Measurements from ENCODE around the gene ISG15.
"Not testable (repeated sequence)": the region's sequence is repeated elsewhere in the genome, so short reads cannot be mapped to it uniquely, and the experiment has no call there.

ISG15 gene

DNA sequence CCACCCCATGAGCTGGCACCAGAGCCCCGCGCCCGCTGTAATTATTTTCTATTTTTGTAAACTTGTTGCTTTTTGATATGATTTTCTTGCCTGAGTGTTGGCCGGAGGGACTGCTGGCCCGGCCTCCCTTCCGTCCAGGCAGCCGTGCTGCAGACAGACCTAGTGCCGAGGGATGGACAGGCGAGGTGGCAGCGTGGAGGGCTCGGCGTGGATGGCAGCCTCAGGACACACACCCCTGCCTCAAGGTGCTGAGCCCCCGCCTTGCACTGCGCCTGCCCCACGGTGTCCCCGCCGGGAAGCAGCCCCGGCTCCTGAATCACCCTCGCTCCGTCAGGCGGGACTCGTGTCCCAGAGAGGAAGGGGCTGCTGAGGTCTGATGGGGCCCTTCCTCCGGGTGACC, 41.7 kb downstream of the ISG15 start:
- no peak overlapping the region for H2BK120ac ChIP-seq (ENCODE audit: low read depth, low read length)
- H3K4ac ChIP-seq (ENCODE audit: low read depth in 1 of 2, low read length in 2 of 2), result no peak overlapping the region
- DNase-seq, result no peak
- H2BK12ac ChIP-seq (ENCODE audit: low read length in 2 of 2), result no peak overlapping the region
- H3K4me1 ChIP-seq (ENCODE audit: control insufficient read depth, insufficient read depth, low read depth, low read length), result peaks cover 33% of the 10 kb centered on the region
- H2BK5ac ChIP-seq (ENCODE audit: low read depth, low read length, poor library complexity, severe bottlenecking), result no peak overlapping the region
- no peak overlapping the region for H2BK15ac ChIP-seq (ENCODE audit: low read depth, poor library complexity, severe bottlenecking)
- H3K4me2 ChIP-seq (ENCODE audit: low read length, poor library complexity, severe bottlenecking), result no peak overlapping the region
- no peak overlapping the region for H3K27ac ChIP-seq (ENCODE audit: low read length, poor library complexity, severe bottlenecking)
- no peak overlapping the region for H3K14ac ChIP-seq (ENCODE audit: low read length in 2 of 2)
- no peak overlapping the region for H3K4me3 ChIP-seq (ENCODE audit: insufficient read depth in 1 of 2, low read depth in 1 of 2, low read length in 2 of 2)
- no peak overlapping the region for H3K18ac ChIP-seq (ENCODE audit: low read depth in 1 of 2, low read length in 2 of 2)
- no peak overlapping the region for H2AK5ac ChIP-seq (ENCODE audit: low read length, severe bottlenecking)
- H3K27me3 ChIP-seq (ENCODE audit: control insufficient read depth in 1 of 2, insufficient read depth in 1 of 2, low read length in 2 of 2), result peaks cover 0 to 28% of the 10 kb centered on the region in 2 experiments
- H2AFZ ChIP-seq (ENCODE audit: low read depth, low read length), result no peak overlapping the region
- peaks cover 0 to 71% of the 10 kb centered on the region in 2 experiments for H3K36me3 ChIP-seq (ENCODE audit: control insufficient read depth in 1 of 2, insufficient read depth in 2 of 2, low read depth in 1 of 2, low read length in 2 of 2)
- 89% methylated on average over 23 of the region's 23 CpGs for WGBS
- no peaks in the 10 kb centered on the region for H3K9me3 ChIP-seq (ENCODE audit: control insufficient read depth, low read length)
- no peak overlapping the region for H3K9ac ChIP-seq (ENCODE audit: low read length)
- H4K8ac ChIP-seq (ENCODE audit: low read length), result no peak overlapping the region
- peaks cover 11% of the 10 kb centered on the region for H3K79me1 ChIP-seq (replicated peaks; ENCODE audit: low read length, poor library complexity, severe bottlenecking)
- H3K23ac ChIP-seq (ENCODE audit: low read length in 2 of 2), result no peak overlapping the region
- H4K91ac ChIP-seq (ENCODE audit: low read length), result no peak overlapping the region

DNA sequence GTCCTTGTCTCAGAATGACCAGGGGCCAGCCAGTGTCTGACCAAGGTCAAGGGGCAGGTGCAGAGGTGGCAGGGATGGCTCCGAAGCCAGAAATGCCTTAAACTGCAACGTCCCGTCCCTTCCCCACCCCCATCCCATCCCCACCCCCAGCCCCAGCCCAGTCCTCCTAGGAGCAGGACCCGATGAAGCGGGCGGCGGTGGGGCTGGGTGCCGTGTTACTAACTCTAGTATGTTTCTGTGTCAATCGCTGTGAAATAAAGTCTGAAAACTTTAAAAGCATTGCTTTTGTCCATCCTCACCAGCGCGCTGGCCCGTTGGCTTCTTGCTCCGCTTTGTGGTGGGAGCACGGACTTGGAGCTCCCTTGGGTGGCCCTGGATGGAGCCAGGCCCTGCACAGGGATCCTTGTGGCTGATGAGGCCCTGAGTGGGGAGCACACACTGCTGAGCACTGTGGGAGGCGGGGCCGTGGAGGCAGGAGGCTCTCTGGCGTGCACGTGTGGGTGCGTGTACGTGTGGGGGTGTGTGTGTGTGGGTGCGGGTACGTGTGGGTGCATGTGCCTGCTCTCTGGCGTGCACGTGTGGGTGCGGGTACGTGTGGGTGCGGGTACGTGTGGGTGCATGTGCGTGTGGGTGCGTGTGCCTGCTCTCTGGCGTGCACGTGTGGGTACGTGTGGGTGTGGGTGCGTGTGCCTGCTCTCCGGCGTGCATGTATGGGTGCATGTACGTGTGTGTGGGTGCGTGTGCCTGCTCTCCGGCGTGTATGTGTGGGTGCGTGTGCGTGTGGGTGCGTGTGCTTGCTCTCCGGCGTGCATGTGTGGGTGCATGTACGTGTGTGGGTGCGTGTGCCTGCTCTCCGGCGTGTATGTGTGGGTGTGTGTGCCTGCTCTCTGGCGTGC, 42.8 kb downstream of the ISG15 start:
- Histone ChIP-seq H3K4me3 (ENCODE audit: insufficient read depth in 1 of 2, low read depth in 1 of 2, low read length in 2 of 2) (peak overlapping the region in 1 of 2 experiments; percentile 8), H2BK12ac (ENCODE audit: low read length in 2 of 2) (no peak overlapping the region), H3K79me1 (replicated peaks; ENCODE audit: low read length, poor library complexity, severe bottlenecking) (peaks cover 6% of the 10 kb centered on the region), H2BK5ac (ENCODE audit: low read depth, low read length, poor library complexity, severe bottlenecking) (no peak overlapping the region), H3K27me3 (ENCODE audit: control insufficient read depth in 1 of 2, insufficient read depth in 1 of 2, low read length in 2 of 2) (peaks cover 0 to 39% of the 10 kb centered on the region in 2 experiments), H2AK5ac (ENCODE audit: low read length, severe bottlenecking) (no peak overlapping the region), H3K14ac (ENCODE audit: low read length in 2 of 2) (no peak overlapping the region), H4K91ac (ENCODE audit: low read length) (peak overlapping the region; percentile 31), H3K4ac (ENCODE audit: low read depth in 1 of 2, low read length in 2 of 2) (no peak overlapping the region), H2AFZ (ENCODE audit: low read depth, low read length) (no peak overlapping the region), H2BK120ac (ENCODE audit: low read depth, low read length) (no peak overlapping the region), H3K9me3 (ENCODE audit: control insufficient read depth, low read length) (no peaks in the 10 kb centered on the region), H3K27ac (ENCODE audit: low read length, poor library complexity, severe bottlenecking) (no peak overlapping the region), H3K4me2 (ENCODE audit: low read length, poor library complexity, severe bottlenecking) (no peak overlapping the region), H4K8ac (ENCODE audit: low read length) (no peak overlapping the region), H2BK15ac (ENCODE audit: low read depth, poor library complexity, severe bottlenecking) (no peak overlapping the region), H3K18ac (ENCODE audit: low read depth in 1 of 2, low read length in 2 of 2) (no peak overlapping the region), H3K9ac (ENCODE audit: low read length) (no peak overlapping the region), H3K4me1 (ENCODE audit: control insufficient read depth, insufficient read depth, low read depth, low read length) (peaks cover 42% of the 10 kb centered on the region), H3K23ac (ENCODE audit: low read length in 2 of 2) (no peak overlapping the region), H3K36me3 (ENCODE audit: control insufficient read depth in 1 of 2, insufficient read depth in 2 of 2, low read depth in 1 of 2, low read length in 2 of 2) (peaks cover 0 to 60% of the 10 kb centered on the region in 2 experiments)
- 89% methylated on average over 42 of the region's 50 CpGs for WGBS
- DNase-seq, result no peak

DNA sequence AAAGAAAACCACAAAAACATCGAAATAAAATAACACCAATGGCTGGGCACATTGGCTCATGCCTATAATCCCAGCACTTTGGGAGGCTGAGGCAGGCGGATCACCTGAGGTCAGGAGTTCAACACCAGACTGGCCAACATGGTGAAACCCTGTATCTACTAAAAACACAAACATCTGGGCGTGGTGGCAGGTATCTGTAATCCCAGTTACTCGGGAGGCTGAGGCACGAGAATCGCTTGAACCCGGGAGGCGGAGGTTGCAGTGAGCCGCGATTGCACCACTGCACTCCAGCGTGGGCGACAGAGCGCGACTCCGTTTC, 44.4 kb downstream of the ISG15 start:
- not testable (repeated sequence) for H2BK5ac ChIP-seq (ENCODE audit: low read depth, low read length, poor library complexity, severe bottlenecking); H2BK15ac ChIP-seq (ENCODE audit: low read depth, poor library complexity, severe bottlenecking); H4K91ac ChIP-seq (ENCODE audit: low read length); H2BK120ac ChIP-seq (ENCODE audit: low read depth, low read length); H2AFZ ChIP-seq (ENCODE audit: low read depth, low read length); H2BK12ac ChIP-seq (ENCODE audit: low read length in 2 of 2); H3K27ac ChIP-seq (ENCODE audit: low read length, poor library complexity, severe bottlenecking); H3K23ac ChIP-seq (ENCODE audit: low read length in 2 of 2); H3K79me1 ChIP-seq (replicated peaks; ENCODE audit: low read length, poor library complexity, severe bottlenecking); H3K14ac ChIP-seq (ENCODE audit: low read length in 2 of 2); H3K4me3 ChIP-seq (ENCODE audit: insufficient read depth in 1 of 2, low read depth in 1 of 2, low read length in 2 of 2); H3K4ac ChIP-seq (ENCODE audit: low read depth in 1 of 2, low read length in 2 of 2); DNase-seq; H3K18ac ChIP-seq (ENCODE audit: low read depth in 1 of 2, low read length in 2 of 2); H3K9me3 ChIP-seq (ENCODE audit: control insufficient read depth, low read length); H3K4me2 ChIP-seq (ENCODE audit: low read length, poor library complexity, severe bottlenecking); H2AK5ac ChIP-seq (ENCODE audit: low read length, severe bottlenecking); H4K8ac ChIP-seq (ENCODE audit: low read length); H3K9ac ChIP-seq (ENCODE audit: low read length)
- peaks cover 0 to 49% of the 10 kb centered on the region in 2 experiments for H3K27me3 ChIP-seq (ENCODE audit: control insufficient read depth in 1 of 2, insufficient read depth in 1 of 2, low read length in 2 of 2)
- peaks cover 0 to 44% of the 10 kb centered on the region in 2 experiments for H3K36me3 ChIP-seq (ENCODE audit: control insufficient read depth in 1 of 2, insufficient read depth in 2 of 2, low read depth in 1 of 2, low read length in 2 of 2)
- 90% methylated on average over 15 of the region's 15 CpGs for WGBS
- H3K4me1 ChIP-seq (ENCODE audit: control insufficient read depth, insufficient read depth, low read depth, low read length), result peaks cover 54% of the 10 kb centered on the region

DNA sequence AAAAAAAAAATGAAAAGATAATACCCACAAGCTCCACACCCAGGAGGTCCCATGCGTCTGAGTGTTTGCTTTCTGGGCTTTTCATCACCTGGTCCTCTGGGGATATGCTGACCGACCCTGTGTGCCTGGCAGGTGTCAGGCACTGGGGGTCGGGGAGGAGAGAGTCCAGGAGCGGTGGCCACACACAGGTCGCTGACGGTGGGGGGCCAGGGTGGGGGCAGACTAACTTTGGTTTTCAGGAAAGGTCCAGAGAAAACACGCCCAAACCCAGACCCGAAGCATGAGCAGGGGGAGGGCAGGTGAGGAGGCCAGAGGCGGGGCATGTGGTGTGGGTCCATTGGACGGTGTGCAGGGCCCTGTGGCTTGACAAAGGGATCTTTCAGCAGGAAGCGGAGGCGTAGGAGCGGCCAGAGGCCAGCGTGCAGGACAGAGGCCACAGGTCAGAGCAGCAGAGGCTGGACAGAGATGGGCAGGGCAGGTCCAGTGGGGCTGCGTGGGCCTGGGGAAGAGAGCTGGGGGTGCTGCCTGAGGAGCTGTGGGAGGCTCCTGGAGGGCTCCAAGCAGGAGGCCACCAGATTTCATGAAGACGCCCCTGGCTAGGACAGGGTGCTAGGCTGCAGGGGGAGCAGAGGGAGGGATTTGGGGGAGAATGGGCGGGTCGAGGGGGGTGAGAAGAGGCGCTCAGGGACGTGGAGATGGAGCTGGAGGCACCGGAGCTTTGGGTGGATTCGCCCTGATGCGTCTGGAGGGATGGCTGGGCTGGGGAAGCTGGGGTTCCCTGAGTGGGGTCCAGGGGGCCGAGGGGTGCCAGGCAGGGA, 45.0 kb downstream of the ISG15 start:
- Histone ChIP-seq H3K27me3 (ENCODE audit: control insufficient read depth in 1 of 2, insufficient read depth in 1 of 2, low read length in 2 of 2) (peaks cover 0 to 55% of the 10 kb centered on the region in 2 experiments), H2BK12ac (ENCODE audit: low read length in 2 of 2) (no peak overlapping the region)
- no peak for DNase-seq

More for the DNA sequence above, 45.0 kb downstream of the ISG15 start:
- no peak overlapping the region for H3K9ac ChIP-seq (ENCODE audit: low read length)
- H3K4me1 ChIP-seq (ENCODE audit: control insufficient read depth, insufficient read depth, low read depth, low read length), result peaks cover 60% of the 10 kb centered on the region
- H3K36me3 ChIP-seq (ENCODE audit: control insufficient read depth in 1 of 2, insufficient read depth in 2 of 2, low read depth in 1 of 2, low read length in 2 of 2), result peaks cover 0 to 38% of the 10 kb centered on the region in 2 experiments
- peaks cover 7% of the 10 kb centered on the region for H3K79me1 ChIP-seq (replicated peaks; ENCODE audit: low read length, poor library complexity, severe bottlenecking)
- peak overlapping the region; percentile 95 for H3K4me2 ChIP-seq (ENCODE audit: low read length, poor library complexity, severe bottlenecking)
- no peak overlapping the region for H2BK120ac ChIP-seq (ENCODE audit: low read depth, low read length)
- 54% methylated on average over 24 of the region's 24 CpGs for WGBS
- no peak overlapping the region for H3K23ac ChIP-seq (ENCODE audit: low read length in 2 of 2)
- H3K4me3 ChIP-seq (ENCODE audit: insufficient read depth in 1 of 2, low read depth in 1 of 2, low read length in 2 of 2), result peak overlapping the region in 1 of 2 experiments; percentile 71
- H2AFZ ChIP-seq (ENCODE audit: low read depth, low read length), result no peak overlapping the region
- no peak overlapping the region for H4K8ac ChIP-seq (ENCODE audit: low read length)
- no peak overlapping the region for H3K14ac ChIP-seq (ENCODE audit: low read length in 2 of 2)
- H2AK5ac ChIP-seq (ENCODE audit: low read length, severe bottlenecking), result no peak overlapping the region
- H2BK5ac ChIP-seq (ENCODE audit: low read depth, low read length, poor library complexity, severe bottlenecking), result no peak overlapping the region
- H3K9me3 ChIP-seq (ENCODE audit: control insufficient read depth, low read length), result no peaks in the 10 kb centered on the region
- H3K27ac ChIP-seq (ENCODE audit: low read length, poor library complexity, severe bottlenecking), result no peak overlapping the region
- no peak overlapping the region for H3K18ac ChIP-seq (ENCODE audit: low read depth in 1 of 2, low read length in 2 of 2)
- no peak overlapping the region for H3K4ac ChIP-seq (ENCODE audit: low read depth in 1 of 2, low read length in 2 of 2)
- H4K91ac ChIP-seq (ENCODE audit: low read length), result no peak overlapping the region
- H2BK15ac ChIP-seq (ENCODE audit: low read depth, poor library complexity, severe bottlenecking), result no peak overlapping the region
